Brain microvascular endothelial cell (primary cell): ENCODE measurements around the gene CLDN9.

Source experiments
- DNase-seq: peaks from one replicate; pipeline ENCODE4 v3.0.0-alpha.2; 2020
- H3K27ac ChIP-seq: fragments of 250-450 bp; sonication (Bioruptor Pico); 2 replicates; pipeline ENCODE4 v1.5.1; 2020; ENCODE audit warnings: mild to moderate bottlenecking, moderate library complexity
- H3K27me3 ChIP-seq: fragments of 250-450 bp; sonication (Bioruptor Pico); replicated peaks from 2 replicates; pipeline ENCODE4 v1.5.1; 2020; ENCODE audit warnings: mild to moderate bottlenecking
- H3K36me3 ChIP-seq: fragments of 250-450 bp; sonication (Bioruptor Pico); replicated peaks from 2 replicates; pipeline ENCODE4 v1.5.1; 2020; ENCODE audit warnings: mild to moderate bottlenecking
- H3K4me3 ChIP-seq: 2 replicates; pipeline ENCODE4 v1.5.1; 2011; ENCODE audit warnings: low read depth, mild to moderate bottlenecking, control low read depth, low read length, moderate library complexity
- in situ Hi-C: cut with HindIII; loops from 2 replicates; pipeline ENCODE4 v1.10.0; 2017; ENCODE audit warnings: low sequenced_read_pairs, low pct_ligation_motif_present
- TF ChIP-seq, protein P1 (sequence below): IDR thresholded peaks from 2 replicates; pipeline ENCODE4 v1.5.1; 2011; ENCODE audit warnings: low read depth, mild to moderate bottlenecking, moderate library complexity, low read length, control low read depth, inconsistent platforms; ENCODE audit errors: missing control alignments

Gene CLDN9

DNA sequence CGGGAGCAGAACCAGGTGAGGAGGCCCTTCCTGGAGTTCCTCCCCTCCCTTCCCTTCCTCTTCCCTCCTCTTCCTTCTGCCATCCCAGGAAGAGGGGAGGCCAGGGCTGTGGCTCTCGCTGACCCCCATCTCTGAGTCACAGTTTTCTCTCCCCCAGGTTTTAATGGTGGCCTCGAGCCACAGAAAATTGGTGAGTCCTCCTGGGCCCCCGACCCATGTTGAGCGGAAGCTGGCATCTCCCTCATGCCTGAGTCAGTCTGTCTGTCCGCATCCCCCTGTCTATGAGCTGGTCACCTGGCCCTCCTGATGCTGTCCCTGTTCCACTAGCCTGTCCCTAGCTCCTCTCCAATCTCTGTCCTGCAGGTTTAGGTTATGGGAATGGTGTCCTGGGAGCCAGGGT lies 12.8 kb upstream of the CLDN9 start:
- in situ Hi-C loops = no loop called here
- no peak overlapping the region for H3K4me3 ChIP-seq
- TF ChIP-seq, protein P1, sequence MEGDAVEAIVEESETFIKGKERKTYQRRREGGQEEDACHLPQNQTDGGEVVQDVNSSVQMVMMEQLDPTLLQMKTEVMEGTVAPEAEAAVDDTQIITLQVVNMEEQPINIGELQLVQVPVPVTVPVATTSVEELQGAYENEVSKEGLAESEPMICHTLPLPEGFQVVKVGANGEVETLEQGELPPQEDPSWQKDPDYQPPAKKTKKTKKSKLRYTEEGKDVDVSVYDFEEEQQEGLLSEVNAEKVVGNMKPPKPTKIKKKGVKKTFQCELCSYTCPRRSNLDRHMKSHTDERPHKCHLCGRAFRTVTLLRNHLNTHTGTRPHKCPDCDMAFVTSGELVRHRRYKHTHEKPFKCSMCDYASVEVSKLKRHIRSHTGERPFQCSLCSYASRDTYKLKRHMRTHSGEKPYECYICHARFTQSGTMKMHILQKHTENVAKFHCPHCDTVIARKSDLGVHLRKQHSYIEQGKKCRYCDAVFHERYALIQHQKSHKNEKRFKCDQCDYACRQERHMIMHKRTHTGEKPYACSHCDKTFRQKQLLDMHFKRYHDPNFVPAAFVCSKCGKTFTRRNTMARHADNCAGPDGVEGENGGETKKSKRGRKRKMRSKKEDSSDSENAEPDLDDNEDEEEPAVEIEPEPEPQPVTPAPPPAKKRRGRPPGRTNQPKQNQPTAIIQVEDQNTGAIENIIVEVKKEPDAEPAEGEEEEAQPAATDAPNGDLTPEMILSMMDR = no peak

DNA sequence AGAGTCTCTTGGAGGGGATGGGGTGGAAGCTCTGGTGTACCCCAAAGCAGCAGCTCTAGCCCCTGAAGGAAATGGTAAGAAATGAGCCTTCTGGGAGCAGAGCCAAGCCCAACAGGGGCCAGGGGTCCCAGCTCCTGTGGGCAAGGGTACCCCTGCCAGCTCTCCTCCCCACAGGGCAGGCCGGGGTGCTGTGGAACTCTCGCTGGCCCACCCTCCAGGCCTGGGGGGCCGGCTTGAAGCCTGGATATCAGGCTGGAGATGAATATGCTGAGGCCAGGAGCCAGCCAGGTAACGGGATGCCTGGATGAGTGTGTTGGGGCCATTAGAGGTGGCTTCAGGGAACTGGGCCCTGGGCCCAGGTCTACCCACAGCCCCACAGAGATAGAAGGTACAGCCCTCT lies 12.2 kb upstream of the CLDN9 start:
- Histone ChIP-seq H3K4me3 (no peak overlapping the region), H3K36me3 (no peaks in the 10 kb centered on the region), H3K27ac (no peak overlapping the region), H3K27me3 (peaks cover 10% of the 10 kb centered on the region)
- in situ Hi-C loops = no loop called here
- TF ChIP-seq, protein P1 = no peak
- DNase-seq = no peak

More for the DNA sequence above, 12.8 kb upstream of the CLDN9 start:
- H3K36me3 ChIP-seq = no peaks in the 10 kb centered on the region
- peaks cover 6% of the 10 kb centered on the region for H3K27me3 ChIP-seq
- H3K27ac ChIP-seq = no peak overlapping the region
- no peak for DNase-seq

DNA sequence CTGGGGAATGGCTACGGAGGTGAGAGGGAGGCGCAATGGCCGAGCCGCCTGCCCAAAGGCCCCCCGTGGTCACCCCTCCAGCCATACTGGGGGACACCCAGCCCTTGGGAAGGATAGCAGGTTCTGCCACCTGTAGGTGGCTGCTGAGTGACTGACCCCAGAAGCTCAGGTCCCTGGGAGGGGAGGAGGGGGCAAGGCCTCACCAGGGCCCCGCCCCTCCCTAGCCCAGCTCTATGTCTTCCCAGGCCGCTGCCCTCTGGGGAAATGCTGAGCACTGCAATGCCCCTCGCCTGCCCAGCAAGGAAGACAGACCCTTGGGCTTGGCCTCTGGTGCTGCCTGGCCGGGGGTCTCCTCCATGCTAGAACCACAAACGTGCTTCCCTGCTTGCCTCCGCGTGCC lies 11.4 kb upstream of the CLDN9 start:
- TF ChIP-seq, protein P1 = no peak
- DNase-seq = no peak
- Histone ChIP-seq H3K36me3 (no peaks in the 10 kb centered on the region), H3K27me3 (peaks cover 12% of the 10 kb centered on the region), H3K27ac (no peak overlapping the region), H3K4me3 (no peak overlapping the region)
- in situ Hi-C loops = no loop called here

DNA sequence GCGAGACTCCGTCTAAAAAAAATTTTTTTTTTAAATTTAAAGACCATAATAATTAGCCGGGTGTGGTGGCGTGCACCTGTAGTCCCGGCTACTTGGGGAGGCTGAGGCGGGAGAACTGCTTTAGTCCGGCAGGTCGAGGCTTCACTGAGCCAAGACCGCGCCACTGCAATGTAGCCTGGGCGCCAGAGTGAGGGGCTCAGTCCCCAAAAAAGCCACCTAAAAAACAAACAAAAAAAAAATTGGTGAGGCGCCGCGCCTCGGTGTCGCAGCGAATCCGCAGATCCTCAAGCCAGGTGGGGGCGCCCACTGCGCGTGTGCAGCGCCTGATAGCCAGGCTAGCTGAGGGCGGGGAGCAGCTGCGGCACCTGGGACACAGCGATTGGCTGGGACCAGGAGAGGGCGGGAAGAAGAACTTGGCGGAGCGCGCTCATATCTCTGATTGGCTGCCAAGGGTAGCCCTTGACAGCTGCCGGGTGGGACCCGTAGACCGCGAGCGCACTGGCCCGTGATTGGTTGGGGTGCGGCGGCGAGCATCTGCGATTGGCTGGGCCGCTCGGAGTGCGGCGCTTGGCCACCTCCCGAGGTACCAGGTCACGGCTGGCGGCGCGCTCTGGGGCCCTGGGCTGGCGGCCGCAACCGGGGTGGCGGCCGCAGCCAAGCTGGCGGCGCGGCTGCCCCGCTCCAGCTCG lies 9.0 kb upstream of the CLDN9 start:
- TF ChIP-seq, protein P1 = peak; percentile 55
- no peak overlapping the region for H3K4me3 ChIP-seq
- peak; percentile 96 for DNase-seq
- in situ Hi-C loops = no loop called here
- H3K36me3 ChIP-seq = no peaks in the 10 kb centered on the region
- H3K27me3 ChIP-seq = peaks cover 23% of the 10 kb centered on the region
- H3K27ac ChIP-seq = no peak overlapping the region

DNA sequence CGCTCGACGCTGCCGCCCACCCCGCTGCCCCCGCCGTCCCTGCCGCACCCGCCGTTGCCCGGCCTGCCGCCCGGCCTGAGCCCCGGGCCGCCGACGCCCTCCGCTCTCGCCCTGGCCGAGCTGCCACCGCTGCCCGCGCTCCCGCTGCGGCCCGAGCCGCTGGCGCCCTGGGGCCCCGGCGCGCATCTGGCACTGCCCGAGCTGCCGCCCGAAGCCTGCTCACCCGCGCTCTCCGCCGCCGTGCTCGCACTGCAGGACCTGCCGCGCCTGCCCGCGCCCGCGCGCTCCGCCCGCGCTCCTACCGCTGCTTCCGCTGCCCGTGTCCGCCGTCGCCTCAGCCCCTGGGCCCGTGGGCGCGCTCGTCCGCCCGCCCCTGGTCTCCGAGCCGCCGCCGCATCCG lies 8.4 kb upstream of the CLDN9 start:
- H3K27me3 ChIP-seq = peaks cover 26% of the 10 kb centered on the region
- in situ Hi-C loops = no loop called here
- TF ChIP-seq, protein P1 = no peak
- H3K4me3 ChIP-seq = no peak overlapping the region
- H3K36me3 ChIP-seq = no peaks in the 10 kb centered on the region
- DNase-seq = no peak
- no peak overlapping the region for H3K27ac ChIP-seq

DNA sequence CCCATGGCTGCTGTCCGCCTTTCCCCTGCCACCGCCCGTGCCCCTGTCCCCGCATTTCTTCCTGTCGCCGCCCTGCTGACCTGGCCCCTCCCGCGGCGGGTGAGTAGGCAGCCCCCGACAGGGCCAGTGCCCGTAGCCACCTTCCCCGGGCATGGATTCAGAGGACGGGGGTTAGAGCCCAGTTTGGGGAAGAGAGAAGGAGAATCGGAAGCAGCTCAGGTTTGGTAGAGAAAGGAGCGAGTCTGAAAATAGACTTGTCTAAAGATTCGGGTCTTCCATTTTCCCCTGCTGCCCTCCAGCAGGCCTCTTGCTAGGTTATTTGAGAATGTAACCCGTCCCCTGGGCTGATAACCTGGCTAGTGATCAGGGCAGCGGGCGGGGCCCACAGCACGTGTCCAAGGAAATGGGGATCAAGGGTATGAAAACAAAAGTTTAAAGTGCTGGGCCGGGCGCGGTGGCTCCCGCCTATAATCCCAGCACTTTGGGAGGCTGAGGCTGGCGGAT lies 7.9 kb upstream of the CLDN9 start:
- TF ChIP-seq, protein P1 = no peak
- no peak for DNase-seq
- no peak overlapping the region for H3K4me3 ChIP-seq
- H3K36me3 ChIP-seq = no peaks in the 10 kb centered on the region
- peaks cover 27% of the 10 kb centered on the region for H3K27me3 ChIP-seq
- in situ Hi-C loops = no loop called here
- no peak overlapping the region for H3K27ac ChIP-seq
